OCI-LY3 (cell line): ENCODE measurements around the gene CD101.

Experiments
- EZH2phosphoT487 ChIP-seq: fragments of 200-600 bp; shearing (Covaris generic); IDR thresholded peaks from 2 replicates; pipeline ENCODE4 v1.6.1; 2018; ENCODE audit warnings: antibody characterized with exemption, mixed run types, low read depth
- TF ChIP-seq, protein P1 (sequence below): fragments of 200-600, 300-600 bp; sonication (generic); IDR thresholded peaks from 2 replicates; pipeline ENCODE4 v1.5.1; 2014; ENCODE audit warnings: antibody characterized with exemption, low read length, low read depth

DNA sequence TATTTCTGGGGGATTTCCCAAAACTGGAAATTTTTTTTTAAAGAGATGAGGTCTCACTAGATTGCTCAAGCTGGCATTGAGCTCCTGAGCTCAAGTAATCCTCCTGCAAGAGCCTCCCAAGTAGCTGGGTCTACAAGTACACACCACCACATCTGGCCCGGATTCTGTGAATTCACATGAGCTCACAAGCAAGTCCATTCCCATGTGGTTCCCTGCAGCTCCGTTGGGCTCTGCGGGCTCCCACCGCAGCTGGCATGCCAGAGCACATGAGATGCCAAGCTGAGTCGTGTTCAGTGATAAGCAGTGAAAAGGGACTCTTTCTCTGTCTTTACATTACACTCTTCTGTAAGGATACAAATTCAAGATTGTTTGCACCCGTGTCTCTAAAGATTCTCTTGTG lies 36.7 kb downstream of the CD101 start:
- TF ChIP-seq, protein P1, sequence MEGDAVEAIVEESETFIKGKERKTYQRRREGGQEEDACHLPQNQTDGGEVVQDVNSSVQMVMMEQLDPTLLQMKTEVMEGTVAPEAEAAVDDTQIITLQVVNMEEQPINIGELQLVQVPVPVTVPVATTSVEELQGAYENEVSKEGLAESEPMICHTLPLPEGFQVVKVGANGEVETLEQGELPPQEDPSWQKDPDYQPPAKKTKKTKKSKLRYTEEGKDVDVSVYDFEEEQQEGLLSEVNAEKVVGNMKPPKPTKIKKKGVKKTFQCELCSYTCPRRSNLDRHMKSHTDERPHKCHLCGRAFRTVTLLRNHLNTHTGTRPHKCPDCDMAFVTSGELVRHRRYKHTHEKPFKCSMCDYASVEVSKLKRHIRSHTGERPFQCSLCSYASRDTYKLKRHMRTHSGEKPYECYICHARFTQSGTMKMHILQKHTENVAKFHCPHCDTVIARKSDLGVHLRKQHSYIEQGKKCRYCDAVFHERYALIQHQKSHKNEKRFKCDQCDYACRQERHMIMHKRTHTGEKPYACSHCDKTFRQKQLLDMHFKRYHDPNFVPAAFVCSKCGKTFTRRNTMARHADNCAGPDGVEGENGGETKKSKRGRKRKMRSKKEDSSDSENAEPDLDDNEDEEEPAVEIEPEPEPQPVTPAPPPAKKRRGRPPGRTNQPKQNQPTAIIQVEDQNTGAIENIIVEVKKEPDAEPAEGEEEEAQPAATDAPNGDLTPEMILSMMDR: no peak
- no peak for TF ChIP-seq EZH2phosphoT487
